GM23338 (cell line): Measurements from ENCODE around the gene RPTOR. TPM values are rescaled to one million over a fixed set of nuclear protein-coding genes. Genes with fewer than 3 reads are reported as not detected.
A peak's percentile ranks its signal among the peaks of the same experiment; 100 is the strongest.

Experiments
- ATAC-seq: fragments of 200-7000 bp; cut with Tn5 transposase; 3 replicates; pipeline ENCODE4 v1.9.1; 2020
- DNase-seq: peaks from one replicate; pipeline ENCODE4 v3.0.0-alpha.2; 2015; ENCODE audit warnings: low spot score
- H2AFZ ChIP-seq: fragments of 200-600 bp; sonication (generic); 2 replicates; pipeline ENCODE4 v1.8.0; 2016; ENCODE audit warnings: antibody characterized with exemption, mild to moderate bottlenecking, moderate library complexity
- H3F3A ChIP-seq: fragments of 200-600 bp; sonication (generic); replicated peaks from 2 replicates; pipeline ENCODE4 v1.8.0; 2017; ENCODE audit warnings: antibody characterized with exemption, mixed run types, low read depth
- H3K27ac ChIP-seq: fragments of 200-600 bp; sonication (generic); 2 replicates; pipeline ENCODE4 v1.6.1; 2016; ENCODE audit warnings: low read depth
- H3K27me3 ChIP-seq: fragments of 200-600 bp; sonication (generic); 2 replicates; pipeline ENCODE4 v1.8.0; 2016; ENCODE audit warnings: mild to moderate bottlenecking, mixed run types, moderate library complexity; ENCODE audit not compliant: insufficient read depth
- H3K36me3 ChIP-seq: fragments of 200-600 bp; sonication (generic); 2 replicates; pipeline ENCODE4 v1.8.0; 2016; ENCODE audit warnings: mild to moderate bottlenecking; ENCODE audit not compliant: insufficient read depth
- H3K4me1 ChIP-seq: fragments of 200-600 bp; sonication (generic); 2 replicates; pipeline ENCODE4 v1.8.0; 2016; ENCODE audit warnings: mild to moderate bottlenecking, moderate library complexity; ENCODE audit not compliant: insufficient read depth
- H3K4me2 ChIP-seq: fragments of 200-600 bp; sonication (generic); 2 replicates; pipeline ENCODE4 v1.7.1; 2017; ENCODE audit warnings: mixed run types
- H3K4me3 ChIP-seq: fragments of 200-600 bp; sonication (generic); 2 replicates; pipeline ENCODE4 v1.6.1; 2016; ENCODE audit warnings: mixed run types
- H3K79me2 ChIP-seq: fragments of 200-600 bp; sonication (generic); replicated peaks from 2 replicates; pipeline ENCODE4 v1.8.0; 2017; ENCODE audit warnings: mild to moderate bottlenecking; ENCODE audit not compliant: insufficient read depth
- H3K9me2 ChIP-seq: fragments of 200-600 bp; sonication (generic); 2 replicates; pipeline ENCODE4 v1.8.0; 2017; ENCODE audit not compliant: insufficient read depth
- H4K20me1 ChIP-seq: fragments of 200-600 bp; sonication (generic); replicated peaks from 2 replicates; pipeline ENCODE4 v1.8.0; 2017; ENCODE audit warnings: mild to moderate bottlenecking; ENCODE audit not compliant: insufficient read depth
- H3K27ac Mint-ChIP-seq: 2 replicates; pipeline ENCODE4 v1.8.0; 2020; ENCODE audit warnings: inconsistent platforms, mild to moderate bottlenecking, moderate library complexity, mixed read lengths
- H3K27me3 Mint-ChIP-seq: 3 replicates; pipeline ENCODE4 v1.8.0; 2022; ENCODE audit warnings: low read depth, mild to moderate bottlenecking, moderate library complexity, mixed read lengths, inconsistent platforms; ENCODE audit not compliant: insufficient read depth, poor library complexity
- H3K36me3 Mint-ChIP-seq: 3 replicates; pipeline ENCODE4 v1.8.0; 2021; ENCODE audit warnings: low read depth, mild to moderate bottlenecking, inconsistent platforms, moderate library complexity, mixed read lengths
- H3K4me1 Mint-ChIP-seq: 3 replicates; pipeline ENCODE4 v1.8.0; 2020; ENCODE audit warnings: mild to moderate bottlenecking, inconsistent platforms, mixed read lengths
- H3K4me3 Mint-ChIP-seq: 3 replicates; pipeline ENCODE4 v1.8.0; 2021; ENCODE audit warnings: moderate library complexity, mild to moderate bottlenecking, inconsistent platforms, mixed read lengths
- H3K9me3 Mint-ChIP-seq: 3 replicates; pipeline ENCODE4 v1.8.0; 2020; ENCODE audit warnings: moderate library complexity, mild to moderate bottlenecking, inconsistent platforms, mixed read lengths
- CREB1 ChIP-seq: fragments of 250-450 bp; sonication (Bioruptor Pico); IDR thresholded peaks from 2 replicates; pipeline ENCODE4 v1.5.0; 2020; ENCODE audit warnings: low read depth, mild to moderate bottlenecking, moderate library complexity
- EZH2 ChIP-seq: fragments of 200-600 bp; sonication (generic); IDR thresholded peaks from one replicate; pipeline ENCODE4 v1.8.0; 2017; ENCODE audit warnings: antibody characterized with exemption, mild to moderate bottlenecking, low read depth; ENCODE audit not compliant: unreplicated experiment
- EZH2phosphoT487 ChIP-seq: fragments of 200-600 bp; sonication (generic); IDR thresholded peaks from one replicate; pipeline ENCODE4 v1.8.1; 2018; ENCODE audit warnings: antibody characterized with exemption; ENCODE audit not compliant: unreplicated experiment
- JUNB ChIP-seq: IDR thresholded peaks from one replicate; pipeline ENCODE4 v1.6.1; 2016; ENCODE audit warnings: antibody characterized with exemption; ENCODE audit not compliant: unreplicated experiment
- NANOG ChIP-seq: IDR thresholded peaks from 2 replicates; pipeline ENCODE4 v1.6.1; 2016; ENCODE audit warnings: antibody characterized with exemption, borderline replicate concordance
- ZNF114 ChIP-seq: fragments of 250-450 bp; sonication (Bioruptor Pico); IDR thresholded peaks from 2 replicates; pipeline ENCODE4 v1.5.0; 2020; ENCODE audit warnings: mild to moderate bottlenecking, moderate library complexity
- ZNF331 ChIP-seq: fragments of 250-450 bp; sonication (Bioruptor Pico); IDR thresholded peaks from 2 replicates; pipeline ENCODE4 v1.5.0; 2020; ENCODE audit warnings: low read depth, mild to moderate bottlenecking, moderate library complexity
- ZNF462 ChIP-seq: fragments of 250-450 bp; sonication (Bioruptor Pico); IDR thresholded peaks from 2 replicates; pipeline ENCODE4 v1.5.0; 2020; ENCODE audit warnings: mild to moderate bottlenecking, moderate library complexity
- polyA plus RNA-seq: library from polyadenylated mRNA; unstranded; fragments of >200 nt; fragmentation: Nextera tagmentation; extraction: Ambion mirVana; gene quantifications from 2 replicates; pipeline ENCODE4 v1.2.1, GENCODE V29; 2016
- total RNA-seq: library from RNA; depleted of rRNA; stranded (reverse); fragments of >200 nt; shearing (Covaris generic); gene quantifications from 2 replicates; pipeline ENCODE4 v1.2.3, GENCODE V29; 2014

Gene RPTOR
- total and polyA plus RNA-seq, 2 experiments from 2014 or later: 9.5 to 38.0 TPM

GRCh38 chr17:80937462-80938381 is 393.1 kb downstream of the RPTOR start (continued):
- TF ChIP-seq ZNF462 (CRISPR knock-in tag) (no peak), EZH2phosphoT487 (no peak), ZNF331 (no peak)

- ATAC-seq: no peak
- TF ChIP-seq EZH2phosphoT487 (no peak), ZNF114 (CRISPR knock-in tag) (no peak), ZNF462 (CRISPR knock-in tag) (no peak), CREB1 (CRISPR knock-in tag) (no peak), NANOG (no peak), JUNB (no peak), EZH2 (no peak)
Observed at GRCh38 chr17:80938556-80938955, 393.9 kb downstream of the RPTOR start.

More at GRCh38 chr17:80938556-80938955, 393.9 kb downstream of the RPTOR start:
- H3K36me3 ChIP-seq: no peaks in the 10 kb centered on the region
- no peaks in the 10 kb centered on the region; the same call in 2 of the 3 replicates for H3K9me3 Mint-ChIP-seq
- H3K4me2 ChIP-seq: no peak overlapping the region
- H2AFZ ChIP-seq: no peak overlapping the region
- peaks cover 12% of the 10 kb centered on the region for H3K27me3 Mint-ChIP-seq
- no peaks in the 10 kb centered on the region for H3K4me1 ChIP-seq
- no peaks in the 10 kb centered on the region for H3K79me2 ChIP-seq
- H3K27ac Mint-ChIP-seq: no peak overlapping the region; the same call in 1 of the 2 replicates
- peaks cover 16% of the 10 kb centered on the region for H3K4me1 Mint-ChIP-seq
- no peak overlapping the region for H3K4me3 ChIP-seq
- H4K20me1 ChIP-seq: peaks cover 5% of the 10 kb centered on the region; the same call in 1 of the 2 replicates
- H3F3A ChIP-seq: no peaks in the 10 kb centered on the region
- no peaks in the 10 kb centered on the region for H3K36me3 Mint-ChIP-seq
- H3K4me3 Mint-ChIP-seq: no peak overlapping the region
- no peaks in the 10 kb centered on the region for H3K27me3 ChIP-seq
- peak overlapping the region; percentile 29; the same call in 1 of the 2 replicates for H3K27ac ChIP-seq
- no peak for DNase-seq
- no peaks in the 10 kb centered on the region for H3K9me2 ChIP-seq
